Adipose tissue (tissue), 3 donors: ENCODE measurements around the gene CACNA1C. TPM values are rescaled to one million over a fixed set of nuclear protein-coding genes. Genes with fewer than 3 reads are reported as not detected.

ENCODE experiments used
- H3K27ac ChIP-seq: one replicate; pipeline ENCODE4 v1.5.1; 2013; ENCODE audit warnings: low read depth, low read length
- WGBS, 3 donors: extraction: QIAGEN DNeasy Blood & Tissue Kit; methylation state at CpG; one replicate each; pipeline ENCODE4 v1.1.7; 2013; 5-methylcytosine and 5-hydroxymethylcytosine counted together
- polyA plus RNA-seq, 3 donors: library from polyadenylated mRNA; stranded (reverse); fragments of 200-250 nt; gene quantifications; one replicate each; pipeline ENCODE4 v1.2.3, GENCODE V29; 2013
- donor health status: healthy with polysubstance abuse.
- donor health status: Bipolar disorder and iron deficiency.
- donor health status: healthy.

CACNA1C gene
- polyA plus RNA-seq, 3 donors, result 0.72 to 8.1 (median 1.4) TPM

- 50 to 65% (median 63%) methylated on average over 4 of the region's 4 CpGs for WGBS, 3 donors
- H3K27ac ChIP-seq, result no peak overlapping the region
Observed at GRCh38 chr12:2173971-2174370, 121.2 kb downstream of the CACNA1C start.

- WGBS, 3 donors, result 56 to 93% (median 92%) methylated on average over 6 of the region's 6 CpGs
- H3K27ac ChIP-seq, result no peak overlapping the region
Observed at GRCh38 chr12:2177003-2177402, 124.2 kb downstream of the CACNA1C start.

GRCh38 chr12:2177751-2178150 is 125.0 kb downstream of the CACNA1C start:
- WGBS, 3 donors, result 71 to 75% (median 72%) methylated on average over 3 of the region's 3 CpGs
- no peak overlapping the region for H3K27ac ChIP-seq

- 67 to 91% (median 90%) methylated on average over 2 of the region's 2 CpGs for WGBS, 3 donors
- no peak overlapping the region for H3K27ac ChIP-seq
Observed at GRCh38 chr12:2179058-2179457, 126.3 kb downstream of the CACNA1C start.

GRCh38 chr12:2179953-2180736 is 127.4 kb downstream of the CACNA1C start:
- H3K27ac ChIP-seq, result peak overlapping the region; percentile 65
- WGBS, 3 donors, result 73 to 79% (median 76%) methylated on average over 9 of the region's 9 CpGs

GRCh38 chr12:2180737-2181082 is 127.9 kb downstream of the CACNA1C start:
- H3K27ac ChIP-seq, result no peak overlapping the region
- WGBS, 3 donors, result 67 to 79% (median 78%) methylated on average over 3 of the region's 3 CpGs

GRCh38 chr12:2183556-2184541 is 131.1 kb downstream of the CACNA1C start:
- 48 to 58% (median 57%) methylated on average over 23 of the region's 23 CpGs for WGBS, 3 donors
- H3K27ac ChIP-seq, result no peak overlapping the region

- H3K27ac ChIP-seq, result no peak overlapping the region
Observed at GRCh38 chr12:2185751-2186341, 133.1 kb downstream of the CACNA1C start.

GRCh38 chr12:2187195-2187945 is 134.6 kb downstream of the CACNA1C start:
- no peak overlapping the region for H3K27ac ChIP-seq
- 69 to 83% (median 83%) methylated on average over 15 of the region's 15 CpGs for WGBS, 3 donors

More at GRCh38 chr12:2185751-2186341, 133.1 kb downstream of the CACNA1C start:
- 81 to 95% (median 92%) methylated on average over 21 of the region's 21 CpGs for WGBS, 3 donors

- 63 to 84% (median 78%) methylated on average over 9 of the region's 9 CpGs for WGBS, 3 donors
- H3K27ac ChIP-seq, result no peak overlapping the region
Observed at GRCh38 chr12:2190085-2190484, 137.3 kb downstream of the CACNA1C start.

- H3K27ac ChIP-seq, result no peak overlapping the region
- 83 to 96% (median 89%) methylated on average over 15 of the region's 15 CpGs for WGBS, 3 donors
Observed at GRCh38 chr12:2190896-2191533, 138.2 kb downstream of the CACNA1C start.

GRCh38 chr12:2191534-2192153 is 138.9 kb downstream of the CACNA1C start:
- H3K27ac ChIP-seq, result no peak overlapping the region
- 82 to 96% (median 93%) methylated on average over 18 to 19 of the region's 19 CpGs for WGBS, 3 donors

GRCh38 chr12:2192231-2192630 is 139.4 kb downstream of the CACNA1C start:
- H3K27ac ChIP-seq, result no peak overlapping the region
- 76 to 92% (median 90%) methylated on average over 10 of the region's 10 CpGs for WGBS, 3 donors

GRCh38 chr12:2194060-2194459 is 141.3 kb downstream of the CACNA1C start:
- no peak overlapping the region for H3K27ac ChIP-seq
- WGBS, 3 donors, result 43 to 53% (median 44%) methylated on average over 4 of the region's 4 CpGs

GRCh38 chr12:2194571-2194970 is 141.8 kb downstream of the CACNA1C start:
- no peak overlapping the region for H3K27ac ChIP-seq
- WGBS, 3 donors, result 23 to 65% (median 59%) methylated on average over 4 of the region's 4 CpGs

GRCh38 chr12:2195085-2195484 is 142.3 kb downstream of the CACNA1C start:
- no peak overlapping the region for H3K27ac ChIP-seq
- WGBS, 3 donors, result 66 to 85% (median 70%) methylated on average over 5 of the region's 5 CpGs

- WGBS, 3 donors, result 50 to 70% (median 63%) methylated on average over 18 of the region's 18 CpGs
- no peak overlapping the region for H3K27ac ChIP-seq
Observed at GRCh38 chr12:2198005-2198501, 145.3 kb downstream of the CACNA1C start.
